Measurements from ENCODE around the gene ZC3HAV1L. TPM values are rescaled to one million over a fixed set of nuclear protein-coding genes. Genes with fewer than 3 reads are reported as not detected.

The ZC3HAV1L gene
- total and polyA plus RNA-seq, 9 donors: 2.6 to 46.4 (median 23.6) TPM

DNA sequence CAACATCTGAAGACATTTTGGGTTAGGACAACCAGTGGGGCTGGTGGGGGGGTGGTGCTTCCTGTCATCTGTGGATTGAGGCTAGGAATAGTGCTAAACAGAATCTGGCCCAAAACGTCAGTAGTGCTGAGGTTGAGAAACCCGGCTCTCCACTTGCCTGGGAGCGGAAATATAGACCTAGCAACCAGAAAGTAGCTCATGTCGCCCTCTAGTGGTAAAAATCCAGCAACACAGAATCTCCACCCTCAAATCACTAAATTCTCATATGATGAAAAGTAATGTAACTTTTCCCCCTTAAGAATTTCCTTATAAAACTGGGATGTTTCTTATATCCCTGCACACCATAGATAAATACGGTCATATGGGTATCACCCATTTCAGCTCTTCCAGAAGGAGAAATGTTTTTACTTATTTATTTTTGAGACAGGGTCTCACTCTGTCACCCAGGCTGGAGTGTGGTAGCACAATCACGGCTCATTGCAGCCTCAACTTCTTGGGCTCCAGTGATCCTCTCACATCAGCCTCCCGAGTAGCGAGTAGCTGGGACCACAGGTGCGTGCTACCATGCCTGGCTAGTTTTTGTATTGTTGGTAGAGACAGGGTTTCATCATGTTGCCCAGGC, 39.3 kb upstream of the ZC3HAV1L start:
- intact Hi-C loops (cut with DNase I): loop anchor here in 1 of 4 donors (5.0 to 10.0 kb wide), 2 partner anchors 58 to 180 kb away; no protein-coding TSS in a partner anchor
- TF ChIP-seq EP300 (IDR thresholded peaks at IDR 0.05): no peak
- TF ChIP-seq, protein P1, sequence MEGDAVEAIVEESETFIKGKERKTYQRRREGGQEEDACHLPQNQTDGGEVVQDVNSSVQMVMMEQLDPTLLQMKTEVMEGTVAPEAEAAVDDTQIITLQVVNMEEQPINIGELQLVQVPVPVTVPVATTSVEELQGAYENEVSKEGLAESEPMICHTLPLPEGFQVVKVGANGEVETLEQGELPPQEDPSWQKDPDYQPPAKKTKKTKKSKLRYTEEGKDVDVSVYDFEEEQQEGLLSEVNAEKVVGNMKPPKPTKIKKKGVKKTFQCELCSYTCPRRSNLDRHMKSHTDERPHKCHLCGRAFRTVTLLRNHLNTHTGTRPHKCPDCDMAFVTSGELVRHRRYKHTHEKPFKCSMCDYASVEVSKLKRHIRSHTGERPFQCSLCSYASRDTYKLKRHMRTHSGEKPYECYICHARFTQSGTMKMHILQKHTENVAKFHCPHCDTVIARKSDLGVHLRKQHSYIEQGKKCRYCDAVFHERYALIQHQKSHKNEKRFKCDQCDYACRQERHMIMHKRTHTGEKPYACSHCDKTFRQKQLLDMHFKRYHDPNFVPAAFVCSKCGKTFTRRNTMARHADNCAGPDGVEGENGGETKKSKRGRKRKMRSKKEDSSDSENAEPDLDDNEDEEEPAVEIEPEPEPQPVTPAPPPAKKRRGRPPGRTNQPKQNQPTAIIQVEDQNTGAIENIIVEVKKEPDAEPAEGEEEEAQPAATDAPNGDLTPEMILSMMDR (IDR thresholded peaks at IDR 0.05): peak; percentile 72 to 84 (median 76)
- H3K27ac ChIP-seq: no peak overlapping the region
- DNase-seq: peak; percentile 47 to 80 (median 55)
- H3K9me3 ChIP-seq: no peaks in the 10 kb centered on the region
- no peaks in the 10 kb centered on the region for H3K27me3 ChIP-seq
- H3K36me3 ChIP-seq: no peaks in the 10 kb centered on the region
- H3K4me1 ChIP-seq (ENCODE audit: insufficient read depth): no peaks in the 10 kb centered on the region
- WGBS, 3 donors: 37 to 39% (median 38%) methylated on average over 9 of the region's 9 CpGs
- H3K4me3 ChIP-seq: no peak overlapping the region

DNA sequence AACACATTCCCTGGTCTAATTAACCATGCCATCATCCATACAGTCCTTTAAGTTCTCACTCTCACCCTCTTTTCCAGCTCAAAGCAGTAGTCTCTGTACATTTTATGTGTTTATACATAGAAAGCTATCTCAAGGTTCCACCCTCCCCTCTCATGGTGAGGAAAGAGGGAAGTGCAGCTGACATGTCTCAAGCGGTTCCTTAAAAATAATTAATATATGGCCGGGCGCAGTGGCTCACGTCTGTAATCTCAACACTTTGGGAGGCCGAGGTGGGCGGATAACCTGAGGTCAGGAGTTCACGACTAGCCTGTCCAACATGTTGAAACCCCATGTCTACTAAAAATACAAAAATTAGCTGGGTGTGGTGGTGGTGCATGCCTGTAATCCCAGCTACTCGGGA, 37.0 kb upstream of the ZC3HAV1L start:
- Histone ChIP-seq H3K4me3 (no peak overlapping the region), H3K27ac (no peak overlapping the region), H3K4me1 (ENCODE audit: insufficient read depth) (no peaks in the 10 kb centered on the region), H3K36me3 (no peaks in the 10 kb centered on the region), H3K9me3 (no peaks in the 10 kb centered on the region), H3K27me3 (no peaks in the 10 kb centered on the region)
- no peak for DNase-seq
- TF ChIP-seq EP300 (IDR thresholded peaks at IDR 0.05) (no peak), POLR2A (IDR thresholded peaks at IDR 0.05) (no peak)
- TF ChIP-seq, protein P1 (IDR thresholded peaks at IDR 0.05): no peak
- intact Hi-C loops (cut with DNase I): loop anchor here in 1 of 4 donors (10.0 kb wide), 1 partner anchor 178 kb away; no protein-coding TSS in a partner anchor
- WGBS, 3 donors: 68 to 73% (median 72%) methylated on average over 8 of the region's 8 CpGs

DNA sequence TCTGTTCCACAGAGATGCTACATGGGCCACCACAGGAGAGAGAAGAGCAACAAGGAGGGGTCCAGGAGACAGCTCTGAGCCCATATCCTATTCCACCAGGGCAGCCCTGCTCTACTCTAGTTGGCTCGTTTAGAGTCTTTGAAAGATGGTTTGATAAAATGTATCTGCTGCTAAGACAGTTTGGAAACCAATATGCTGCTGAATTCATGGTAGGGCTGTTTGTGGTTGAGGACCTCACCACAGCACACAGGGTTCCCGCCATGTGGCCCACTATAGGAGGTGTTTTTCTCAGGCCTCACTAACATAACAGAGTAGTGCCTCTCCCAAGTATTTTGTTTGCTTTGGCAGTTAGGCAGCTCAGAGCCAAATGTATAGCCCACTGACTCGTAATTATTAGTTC, 35.8 kb upstream of the ZC3HAV1L start:
- no peak for TF ChIP-seq EP300 (IDR thresholded peaks at IDR 0.05)
- TF ChIP-seq, protein P1 (IDR thresholded peaks at IDR 0.05): no peak
- TF ChIP-seq POLR2A (IDR thresholded peaks at IDR 0.05): no peak

DNA sequence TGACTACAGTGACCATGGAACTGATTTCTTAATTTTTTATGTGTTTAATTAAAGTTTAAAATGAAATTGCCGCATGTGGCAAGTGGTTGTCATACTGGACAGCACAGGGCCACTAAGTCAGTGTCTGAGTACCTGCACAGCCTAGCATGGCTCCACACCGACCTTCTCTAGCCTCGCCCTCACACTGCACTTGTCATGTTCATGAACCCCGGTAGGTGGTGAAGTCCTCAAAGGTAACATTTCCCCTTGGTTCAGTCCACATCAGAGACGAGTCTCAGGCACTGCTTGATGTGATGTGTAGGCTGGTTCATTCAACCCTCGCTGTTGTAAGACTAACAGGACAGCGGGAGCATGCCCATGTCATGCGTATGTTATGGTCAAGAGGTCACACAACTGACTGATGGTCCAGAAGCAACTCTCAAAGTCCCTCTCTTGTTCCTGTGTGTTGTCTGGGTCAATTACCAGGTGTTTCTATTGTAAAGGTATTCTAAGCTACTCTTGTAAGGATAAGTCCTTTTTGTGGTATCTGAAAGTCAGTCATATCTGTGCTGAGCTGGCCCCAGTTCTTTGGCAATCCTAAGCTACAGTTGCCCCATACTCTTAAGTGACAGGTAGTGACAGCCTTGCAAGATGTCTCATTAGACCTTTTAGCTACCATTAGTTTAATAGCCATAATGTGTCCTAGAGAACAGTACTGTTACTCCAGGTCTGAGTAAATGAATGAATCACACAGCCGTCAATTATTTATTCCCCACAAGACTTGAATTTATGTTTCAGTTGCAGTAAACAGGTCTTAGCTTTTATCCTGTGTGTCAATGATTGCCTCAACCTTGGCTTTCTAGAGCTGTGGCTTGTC, 32.9 kb upstream of the ZC3HAV1L start:
- WGBS, 3 donors: 96 to 97% (median 96%) methylated on average over 9 of the region's 9 CpGs
- DNase-seq: no peak
- H3K4me1 ChIP-seq (ENCODE audit: insufficient read depth): no peaks in the 10 kb centered on the region
- intact Hi-C loops (cut with DNase I): no loop called here
- no peak overlapping the region for H3K27ac ChIP-seq
- no peaks in the 10 kb centered on the region for H3K36me3 ChIP-seq
- TF ChIP-seq, protein P1 (IDR thresholded peaks at IDR 0.05): no peak
- H3K27me3 ChIP-seq: no peaks in the 10 kb centered on the region
- H3K4me3 ChIP-seq: no peak overlapping the region
- no peaks in the 10 kb centered on the region for H3K9me3 ChIP-seq

More for the DNA sequence above, 35.8 kb upstream of the ZC3HAV1L start:
- no peak overlapping the region for H3K4me3 ChIP-seq
- WGBS, 3 donors: 85 to 88% (median 87%) methylated on average over 3 of the region's 3 CpGs
- no peaks in the 10 kb centered on the region for H3K36me3 ChIP-seq
- H3K27ac ChIP-seq: no peak overlapping the region
- intact Hi-C loops (cut with DNase I): loop anchor here in 1 of 4 donors (10.0 kb wide), 1 partner anchor 177 kb away; no protein-coding TSS in a partner anchor
- DNase-seq: no peak
- H3K9me3 ChIP-seq: no peaks in the 10 kb centered on the region
- H3K27me3 ChIP-seq: no peaks in the 10 kb centered on the region
- no peaks in the 10 kb centered on the region for H3K4me1 ChIP-seq (ENCODE audit: insufficient read depth)
